Neural cell (in vitro differentiated cells): ENCODE data around the gene CLCN4.

Experiments used
- CTCF ChIP-seq: fragments of 450-650 bp; IDR thresholded peaks from 2 replicates; pipeline ENCODE4 v1.5.1; 2014; ENCODE audit warnings: antibody characterized with exemption, mild to moderate bottlenecking, moderate library complexity; ENCODE audit not compliant: poor library complexity, severe bottlenecking
- EZH2 ChIP-seq: fragments of 200-600, 300-800 bp; shearing (Covaris generic), sonication (generic); IDR thresholded peaks from 2 replicates; pipeline ENCODE4 v1.6.1; 2014; ENCODE audit warnings: antibody characterized with exemption, low read length, borderline replicate concordance, mild to moderate bottlenecking; ENCODE audit not compliant: insufficient read depth, poor library complexity, severe bottlenecking
- TAF1 ChIP-seq: IDR thresholded peaks from 2 replicates; pipeline ENCODE4 v1.6.1; 2012; ENCODE audit warnings: low read depth

GRCh38 chrX:10286195-10286594, 129.4 kb downstream of the CLCN4 start:
- no peak for TF ChIP-seq CTCF
- TF ChIP-seq TAF1 = no peak
- TF ChIP-seq EZH2 = no peak
